Cerebellar nuclear complex (tissue), 1 donor: Measurements from ENCODE around the gene PMM2.

Experiments
- DNase-seq, 2 experiments: peaks; one replicate each; lab custom pipeline; 2025; lab: John Stamatoyannopoulos, UW

Gene PMM2

DNA sequence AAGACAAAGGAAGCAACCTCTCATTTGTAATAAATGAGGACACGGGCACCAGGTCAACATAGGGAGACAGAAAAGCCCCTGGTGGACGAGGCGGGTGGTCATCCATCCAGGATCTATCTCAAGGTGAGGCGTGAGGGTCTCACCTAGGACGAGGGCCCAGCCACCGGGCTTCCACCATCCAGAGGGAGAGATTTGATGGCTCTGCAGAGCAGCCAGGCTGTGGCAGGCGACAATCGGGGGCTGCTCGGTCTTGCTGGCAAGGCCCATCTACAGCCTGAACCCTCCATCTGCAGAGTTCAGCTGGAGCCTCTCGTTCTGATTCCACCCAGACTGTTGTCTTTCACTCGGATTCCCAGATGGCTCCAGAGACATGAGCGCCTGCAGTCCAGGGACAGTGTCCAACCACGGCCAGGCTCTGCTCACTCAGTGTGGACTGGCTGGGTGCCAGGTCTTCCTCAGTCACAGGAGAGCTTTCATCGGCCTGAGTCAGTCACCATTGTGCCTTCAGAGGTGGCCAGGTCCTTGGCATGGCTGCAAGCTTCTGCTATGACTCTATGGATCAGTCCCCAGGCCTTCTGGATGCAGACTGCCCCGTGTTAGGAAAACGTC lies 90.4 kb downstream of the PMM2 start:
- peak; percentile 49 to 94 for DNase-seq

DNA sequence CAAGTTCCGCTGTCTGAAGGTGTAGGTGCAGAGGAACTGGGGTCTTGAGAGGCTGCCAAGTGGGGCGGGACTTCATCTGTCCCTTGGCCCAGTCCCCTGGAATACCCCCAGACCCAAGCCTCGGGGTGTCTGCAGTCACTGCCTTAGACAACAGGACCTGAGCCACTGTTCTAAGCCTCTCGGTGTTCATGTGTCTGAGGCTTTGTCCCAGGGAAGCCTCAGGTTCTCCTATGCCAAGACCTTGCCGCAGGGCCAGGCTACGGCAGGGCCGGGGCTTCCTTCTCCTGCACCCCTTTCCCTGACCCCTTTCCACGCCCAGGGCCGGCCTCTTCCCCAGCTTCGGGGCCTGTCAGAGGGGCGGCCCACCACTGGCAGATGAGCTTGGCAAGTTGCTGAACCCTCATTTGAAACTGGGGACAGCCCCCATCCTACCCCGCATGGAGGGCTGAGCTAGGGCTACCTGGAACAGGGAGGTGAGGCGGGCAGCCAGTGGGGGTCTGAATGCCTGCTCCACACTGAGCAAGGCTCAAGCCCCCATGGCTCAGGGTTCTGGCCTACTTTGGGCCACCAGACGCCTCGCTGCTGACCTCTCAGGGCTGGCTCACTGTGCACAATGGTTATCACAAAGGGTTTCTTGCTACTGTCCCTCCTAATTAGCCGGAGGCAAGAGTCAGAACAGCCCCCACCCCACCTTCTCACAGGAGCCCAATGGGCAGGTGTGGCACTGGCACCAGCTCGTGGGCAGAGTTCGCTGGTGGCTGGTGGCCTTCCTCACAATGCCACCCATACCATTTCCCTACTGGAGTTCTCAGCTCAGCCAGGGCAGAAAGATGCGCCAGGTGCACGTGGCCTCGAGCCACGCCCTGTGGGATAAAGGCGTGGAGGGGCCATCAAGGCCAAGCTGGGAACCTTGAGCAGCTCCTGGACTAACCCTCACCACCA lies 91.6 kb downstream of the PMM2 start:
- no peak for DNase-seq

DNA sequence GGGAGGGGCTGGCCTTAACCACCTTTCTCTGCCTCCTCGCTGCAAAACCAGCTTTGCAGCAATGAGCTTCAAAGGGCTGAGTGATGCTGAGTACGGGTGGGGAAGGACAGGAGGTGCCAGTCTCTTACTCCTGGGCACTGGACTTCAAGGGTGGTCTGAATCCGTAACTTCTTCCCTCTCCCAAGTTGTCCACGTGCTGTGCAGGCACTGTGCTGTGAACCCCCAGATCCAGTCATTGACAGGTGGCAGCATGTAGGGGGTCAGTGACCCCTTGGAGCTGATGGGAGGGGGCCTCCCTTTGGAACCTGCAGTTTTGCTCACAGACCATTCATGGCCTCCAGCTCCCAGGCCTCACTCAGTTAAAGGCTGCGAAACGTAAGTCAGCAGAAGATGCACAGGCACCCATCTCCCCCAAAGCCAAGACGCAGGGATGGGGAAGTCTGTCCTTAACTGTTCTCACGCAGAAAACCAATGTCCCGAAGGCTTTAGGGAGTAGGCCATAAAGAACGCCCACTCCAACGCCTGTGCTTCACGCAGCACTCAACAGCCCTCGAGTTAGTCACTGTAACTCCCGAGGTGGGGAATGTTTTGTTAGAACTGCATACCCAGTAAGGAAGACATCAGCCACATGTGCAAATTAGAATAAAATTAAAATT lies 92.4 kb downstream of the PMM2 start:
- no peak for DNase-seq

DNA sequence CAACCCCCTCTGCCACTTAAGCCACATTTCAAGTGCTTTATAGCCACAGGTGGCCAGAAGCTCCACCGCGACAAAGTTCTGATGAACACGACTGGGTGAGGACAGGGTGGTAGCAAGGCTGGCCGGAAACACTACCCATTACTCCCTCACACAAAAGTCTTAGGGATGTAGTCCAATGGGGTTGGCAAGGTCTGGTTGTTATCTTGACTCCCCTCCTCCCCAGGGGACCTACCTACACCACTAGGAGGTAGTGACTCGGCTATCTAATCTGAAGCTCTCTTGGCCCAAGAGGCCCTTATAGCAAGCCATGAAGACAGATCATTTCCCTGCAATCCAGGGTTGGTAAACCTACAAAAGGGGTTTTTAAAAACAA lies 92.9 kb downstream of the PMM2 start:
- no peak for DNase-seq

DNA sequence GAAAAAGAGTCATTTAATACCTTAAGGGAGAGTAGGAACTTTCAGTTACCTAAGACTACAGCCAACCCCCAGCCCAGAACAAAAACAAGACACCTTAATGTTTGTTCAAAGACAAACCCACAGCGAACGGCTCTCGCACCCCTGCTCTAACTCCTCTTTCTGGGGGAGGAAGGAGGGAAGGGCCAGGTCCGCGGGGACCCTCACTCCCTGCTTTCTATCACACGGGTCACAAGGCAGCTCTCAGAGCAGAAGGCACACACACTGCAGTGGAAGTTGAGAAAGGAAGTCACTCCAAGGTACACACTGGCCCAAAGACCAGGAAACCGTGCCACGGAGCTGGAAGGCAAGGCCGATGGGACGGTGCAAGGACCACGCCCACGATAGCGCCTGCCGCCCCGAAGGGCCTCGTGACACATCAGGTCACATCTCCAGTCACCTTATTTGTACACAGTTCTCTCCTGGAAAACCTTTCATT lies 94.5 kb downstream of the PMM2 start:
- no peak for DNase-seq

DNA sequence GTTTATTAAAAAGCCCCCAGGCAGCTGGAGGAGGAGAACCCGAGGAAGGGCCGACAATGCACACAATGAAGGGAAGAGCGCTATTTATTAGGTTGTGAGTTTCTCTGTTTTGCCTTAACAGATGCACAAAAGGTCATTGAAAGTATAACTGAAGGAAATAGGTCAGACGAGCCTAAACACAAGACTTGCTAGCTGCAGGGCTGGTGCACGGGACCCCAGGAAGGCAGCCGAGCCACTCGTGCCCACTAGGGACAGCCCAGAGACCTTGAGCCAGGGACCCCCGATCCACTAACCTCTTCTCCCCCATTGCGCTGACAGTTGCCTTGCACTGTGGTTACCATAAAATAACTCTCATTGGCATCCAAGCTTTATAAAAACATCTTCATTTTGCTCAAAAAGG lies 95.8 kb downstream of the PMM2 start:
- no peak for DNase-seq

DNA sequence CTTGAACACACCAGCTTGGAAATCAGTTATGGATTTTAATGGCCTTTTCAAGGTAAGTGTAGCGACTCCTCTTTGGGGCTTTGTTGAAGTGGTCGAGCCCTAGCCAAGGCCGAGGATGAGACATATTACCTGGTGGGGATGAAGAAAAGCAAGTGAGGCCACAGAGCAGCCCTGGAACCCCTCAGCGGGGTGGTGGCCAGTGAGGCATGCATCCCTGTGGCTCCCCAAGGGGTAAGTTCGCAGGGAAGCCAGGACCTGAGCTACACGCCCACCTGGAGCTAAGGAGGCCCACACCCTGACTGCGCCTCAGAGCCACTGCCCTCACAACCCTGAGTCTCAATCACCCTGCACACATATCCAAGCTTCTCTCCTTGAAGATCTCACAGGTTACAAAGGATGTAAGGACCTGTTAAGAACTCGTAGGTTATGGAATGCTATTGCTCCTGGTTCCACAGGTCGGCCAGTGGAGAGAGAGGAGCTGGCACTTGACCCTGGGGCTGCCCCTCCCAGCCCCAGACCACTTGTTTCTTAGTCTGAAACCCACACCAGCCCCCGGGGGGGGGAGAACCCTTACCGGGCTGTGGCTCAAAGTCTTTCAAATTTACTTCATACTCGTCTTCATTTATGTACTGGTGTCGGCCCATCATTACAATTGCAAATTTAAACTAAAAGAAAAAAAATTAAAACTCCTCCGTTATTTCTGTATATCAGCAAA lies 96.5 kb downstream of the PMM2 start:
- DNase-seq, result no peak

DNA sequence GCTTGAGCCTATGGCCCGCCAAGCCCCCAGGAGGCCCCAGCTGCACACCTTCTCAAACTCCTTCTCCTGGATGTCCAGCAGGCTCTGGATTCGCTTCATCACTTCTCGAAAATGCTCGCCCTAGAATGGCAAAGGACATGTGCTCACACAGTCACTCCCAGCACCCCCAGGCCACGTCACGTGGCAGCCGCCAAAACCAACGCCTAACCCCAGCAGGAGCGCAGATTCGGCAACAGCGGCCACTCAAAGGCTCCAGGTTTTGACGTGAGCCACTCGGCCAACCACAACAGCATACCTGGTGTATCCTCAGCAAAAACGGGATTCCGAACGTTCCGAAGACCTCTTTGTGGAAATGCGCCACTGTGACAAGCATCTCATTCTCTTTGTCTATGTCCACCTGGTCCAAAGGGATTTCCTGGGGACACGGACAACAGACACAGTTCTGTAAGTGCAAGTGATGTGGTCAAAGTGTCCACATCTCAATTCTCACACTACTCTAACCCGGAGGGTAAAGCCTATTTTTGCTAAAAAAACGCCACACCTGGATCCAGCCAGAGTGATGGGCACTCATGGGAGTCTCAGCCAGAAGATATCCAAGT lies 97.2 kb downstream of the PMM2 start:
- no peak for DNase-seq

DNA sequence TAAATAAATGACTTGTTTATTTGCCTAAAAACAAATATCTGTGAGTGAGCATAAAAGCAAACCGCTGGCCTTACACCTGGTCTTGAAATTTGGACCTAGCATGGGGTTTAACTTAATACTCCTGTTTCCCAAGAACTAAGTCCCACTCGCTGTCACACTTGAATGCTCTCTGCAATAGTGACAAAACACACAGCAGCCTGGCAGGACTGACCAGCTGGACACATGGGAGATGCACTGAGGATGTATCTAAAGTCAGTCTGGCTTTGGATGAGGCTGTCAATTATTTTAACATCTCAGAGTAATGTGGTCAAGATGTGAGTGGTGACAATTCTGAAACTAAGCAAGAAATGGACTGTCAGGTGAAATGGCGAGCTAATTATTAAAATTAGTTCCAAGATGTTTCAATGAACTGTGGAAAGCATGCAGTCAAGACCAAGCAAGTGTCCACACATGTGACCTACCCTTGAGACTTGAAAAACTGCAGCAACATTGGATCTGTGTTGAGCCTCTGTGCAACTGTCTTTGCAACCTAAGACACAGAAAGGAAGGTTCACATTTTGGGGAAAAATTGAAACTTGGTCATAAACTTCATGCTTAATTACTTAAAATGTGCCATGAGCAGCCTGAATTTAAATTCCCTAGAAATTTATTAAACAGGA lies 101.2 kb downstream of the PMM2 start:
- no peak for DNase-seq
